Measurements from ENCODE around the gene STK24.

The STK24 gene

GRCh38 chr13:98441056-98441676 lies 135.7 kb downstream of the STK24 start:
- no peak overlapping the region for H3K9ac ChIP-seq (ENCODE audit: low read length)
- no peaks in the 10 kb centered on the region for H3K27me3 ChIP-seq (ENCODE audit: insufficient read depth, low read length)
- H3K79me1 ChIP-seq (ENCODE audit: low read length), result no peaks in the 10 kb centered on the region
- no peak overlapping the region for H3K4me2 ChIP-seq (ENCODE audit: low read length)
- H3K14ac ChIP-seq (ENCODE audit: low read length), result no peak overlapping the region
- H2AFZ ChIP-seq (ENCODE audit: insufficient read depth, low read length, poor library complexity), result no peak overlapping the region
- no peak overlapping the region for H4K8ac ChIP-seq (ENCODE audit: low read depth, low read length)
- no peak overlapping the region for H3K27ac ChIP-seq (ENCODE audit: low read depth, low read length)
- no peak overlapping the region for H2BK5ac ChIP-seq (ENCODE audit: low read depth, low read length, poor library complexity)
- peaks cover 62 to 64% of the 10 kb centered on the region in 2 experiments for H3K36me3 ChIP-seq (ENCODE audit: control insufficient read depth in 1 of 2, insufficient read depth in 2 of 2, low read length in 2 of 2)
- no peaks in the 10 kb centered on the region for H3K79me2 ChIP-seq (ENCODE audit: control insufficient read depth, insufficient read depth, low read length, poor library complexity)
- no peak overlapping the region for H2BK120ac ChIP-seq (ENCODE audit: insufficient read depth, low read length, poor library complexity)
- H3K23ac ChIP-seq (ENCODE audit: low read length), result no peak overlapping the region
- H4K12ac ChIP-seq (ENCODE audit: low read depth, low read length), result no peak overlapping the region
- H3K4me1 ChIP-seq (ENCODE audit: control insufficient read depth in 1 of 2, insufficient read depth in 2 of 2, low read length in 2 of 2), result peaks cover 4 to 7% of the 10 kb centered on the region in 2 experiments
- H2AK5ac ChIP-seq (ENCODE audit: low read length), result no peak overlapping the region
- no peak overlapping the region for H3K4ac ChIP-seq (ENCODE audit: low read depth, low read length)
- no peak overlapping the region for H3K18ac ChIP-seq (ENCODE audit: low read length)
- H3K4me3 ChIP-seq (ENCODE audit: low read depth, low read length), result no peak overlapping the region
- no peak overlapping the region for H4K91ac ChIP-seq (ENCODE audit: low read depth, low read length)
- peaks cover 2% of the 10 kb centered on the region for H3K9me3 ChIP-seq (ENCODE audit: insufficient read depth, low read depth, low read length)
- H2BK12ac ChIP-seq (ENCODE audit: low read length), result no peak overlapping the region
- WGBS (ENCODE audit: extremely low coverage, insufficient coverage, insufficient read length), result no CpG with 5 or more reads among the region's 21 CpGs
- DNase-seq, result no peak

GRCh38 chr13:98440390-98441055 lies 136.4 kb downstream of the STK24 start:
- H4K91ac ChIP-seq (ENCODE audit: low read depth, low read length), result no peak overlapping the region
- no peak overlapping the region for H3K4ac ChIP-seq (ENCODE audit: low read depth, low read length)
- DNase-seq, result no peak
- H3K27me3 ChIP-seq (ENCODE audit: insufficient read depth, low read length), result no peaks in the 10 kb centered on the region
- H3K79me1 ChIP-seq (ENCODE audit: low read length), result no peaks in the 10 kb centered on the region
- no peak overlapping the region for H3K4me3 ChIP-seq (ENCODE audit: low read depth, low read length)
- no peak overlapping the region for H3K9ac ChIP-seq (ENCODE audit: low read length)
- no peak overlapping the region for H3K23ac ChIP-seq (ENCODE audit: low read length)
- H2BK5ac ChIP-seq (ENCODE audit: low read depth, low read length, poor library complexity), result no peak overlapping the region
- peaks cover 4 to 7% of the 10 kb centered on the region in 2 experiments for H3K4me1 ChIP-seq (ENCODE audit: control insufficient read depth in 1 of 2, insufficient read depth in 2 of 2, low read length in 2 of 2)
- peaks cover 2% of the 10 kb centered on the region for H3K9me3 ChIP-seq (ENCODE audit: insufficient read depth, low read depth, low read length)
- no peaks in the 10 kb centered on the region for H3K79me2 ChIP-seq (ENCODE audit: control insufficient read depth, insufficient read depth, low read length, poor library complexity)
- no peak overlapping the region for H4K8ac ChIP-seq (ENCODE audit: low read depth, low read length)
- no peak overlapping the region for H4K12ac ChIP-seq (ENCODE audit: low read depth, low read length)
- H2BK12ac ChIP-seq (ENCODE audit: low read length), result no peak overlapping the region
- H2BK120ac ChIP-seq (ENCODE audit: insufficient read depth, low read length, poor library complexity), result no peak overlapping the region
- H3K14ac ChIP-seq (ENCODE audit: low read length), result no peak overlapping the region
- no CpG with 5 or more reads among the region's 25 CpGs for WGBS (ENCODE audit: extremely low coverage, insufficient coverage, insufficient read length)
- H2AK5ac ChIP-seq (ENCODE audit: low read length), result no peak overlapping the region
- no peak overlapping the region for H2AFZ ChIP-seq (ENCODE audit: insufficient read depth, low read length, poor library complexity)
- no peak overlapping the region for H3K18ac ChIP-seq (ENCODE audit: low read length)
- no peak overlapping the region for H3K4me2 ChIP-seq (ENCODE audit: low read length)
- H3K36me3 ChIP-seq (ENCODE audit: control insufficient read depth in 1 of 2, insufficient read depth in 2 of 2, low read length in 2 of 2), result peaks cover 59 to 63% of the 10 kb centered on the region in 2 experiments
- H3K27ac ChIP-seq (ENCODE audit: low read depth, low read length), result no peak overlapping the region

GRCh38 chr13:98439896-98440295 lies 137.0 kb downstream of the STK24 start:
- Histone ChIP-seq H3K4me3 (ENCODE audit: low read depth, low read length) (no peak overlapping the region), H2BK5ac (ENCODE audit: low read depth, low read length, poor library complexity) (no peak overlapping the region), H4K8ac (ENCODE audit: low read depth, low read length) (no peak overlapping the region), H2AFZ (ENCODE audit: insufficient read depth, low read length, poor library complexity) (no peak overlapping the region), H4K91ac (ENCODE audit: low read depth, low read length) (no peak overlapping the region), H2AK5ac (ENCODE audit: low read length) (no peak overlapping the region), H3K36me3 (ENCODE audit: control insufficient read depth in 1 of 2, insufficient read depth in 2 of 2, low read length in 2 of 2) (peaks cover 61 to 65% of the 10 kb centered on the region in 2 experiments), H3K27me3 (ENCODE audit: insufficient read depth, low read length) (no peaks in the 10 kb centered on the region), H3K14ac (ENCODE audit: low read length) (no peak overlapping the region), H4K12ac (ENCODE audit: low read depth, low read length) (no peak overlapping the region), H3K4me2 (ENCODE audit: low read length) (no peak overlapping the region), H2BK120ac (ENCODE audit: insufficient read depth, low read length, poor library complexity) (no peak overlapping the region), H3K4me1 (ENCODE audit: control insufficient read depth in 1 of 2, insufficient read depth in 2 of 2, low read length in 2 of 2) (peaks cover 4 to 7% of the 10 kb centered on the region in 2 experiments), H3K79me1 (ENCODE audit: low read length) (no peaks in the 10 kb centered on the region), H3K18ac (ENCODE audit: low read length) (no peak overlapping the region), H3K9ac (ENCODE audit: low read length) (no peak overlapping the region), H3K4ac (ENCODE audit: low read depth, low read length) (no peak overlapping the region), H3K9me3 (ENCODE audit: insufficient read depth, low read depth, low read length) (peaks cover 2% of the 10 kb centered on the region), H3K23ac (ENCODE audit: low read length) (no peak overlapping the region), H3K79me2 (ENCODE audit: control insufficient read depth, insufficient read depth, low read length, poor library complexity) (no peaks in the 10 kb centered on the region), H3K27ac (ENCODE audit: low read depth, low read length) (no peak overlapping the region), H2BK12ac (ENCODE audit: low read length) (no peak overlapping the region)
- no CpG with 5 or more reads among the region's 16 CpGs for WGBS (ENCODE audit: extremely low coverage, insufficient coverage, insufficient read length)
- DNase-seq, result no peak

GRCh38 chr13:98439126-98439828 lies 137.6 kb downstream of the STK24 start:
- H3K4me1 ChIP-seq (ENCODE audit: control insufficient read depth in 1 of 2, insufficient read depth in 2 of 2, low read length in 2 of 2), result peaks cover 4 to 7% of the 10 kb centered on the region in 2 experiments
- peaks cover 2% of the 10 kb centered on the region for H3K9me3 ChIP-seq (ENCODE audit: insufficient read depth, low read depth, low read length)
- H4K91ac ChIP-seq (ENCODE audit: low read depth, low read length), result no peak overlapping the region
- no peak overlapping the region for H2AFZ ChIP-seq (ENCODE audit: insufficient read depth, low read length, poor library complexity)
- no peak overlapping the region for H3K4me2 ChIP-seq (ENCODE audit: low read length)
- no peak overlapping the region for H3K4me3 ChIP-seq (ENCODE audit: low read depth, low read length)
- H3K79me1 ChIP-seq (ENCODE audit: low read length), result no peaks in the 10 kb centered on the region
- H3K79me2 ChIP-seq (ENCODE audit: control insufficient read depth, insufficient read depth, low read length, poor library complexity), result no peaks in the 10 kb centered on the region
- no peak for DNase-seq
- H2BK5ac ChIP-seq (ENCODE audit: low read depth, low read length, poor library complexity), result no peak overlapping the region
- H3K4ac ChIP-seq (ENCODE audit: low read depth, low read length), result no peak overlapping the region
- no peak overlapping the region for H3K27ac ChIP-seq (ENCODE audit: low read depth, low read length)
- H3K27me3 ChIP-seq (ENCODE audit: insufficient read depth, low read length), result no peaks in the 10 kb centered on the region
- H2BK12ac ChIP-seq (ENCODE audit: low read length), result no peak overlapping the region
- no peak overlapping the region for H4K8ac ChIP-seq (ENCODE audit: low read depth, low read length)
- H4K12ac ChIP-seq (ENCODE audit: low read depth, low read length), result no peak overlapping the region
- peaks cover 57 to 60% of the 10 kb centered on the region in 2 experiments for H3K36me3 ChIP-seq (ENCODE audit: control insufficient read depth in 1 of 2, insufficient read depth in 2 of 2, low read length in 2 of 2)
- H2BK120ac ChIP-seq (ENCODE audit: insufficient read depth, low read length, poor library complexity), result no peak overlapping the region
- H3K18ac ChIP-seq (ENCODE audit: low read length), result no peak overlapping the region
- no peak overlapping the region for H3K9ac ChIP-seq (ENCODE audit: low read length)
- no CpG with 5 or more reads among the region's 32 CpGs for WGBS (ENCODE audit: extremely low coverage, insufficient coverage, insufficient read length)
- no peak overlapping the region for H3K23ac ChIP-seq (ENCODE audit: low read length)
- H3K14ac ChIP-seq (ENCODE audit: low read length), result no peak overlapping the region
- no peak overlapping the region for H2AK5ac ChIP-seq (ENCODE audit: low read length)
